H1 (cell line): ENCODE measurements around the gene SMAGP. TPM values are rescaled to one million over a fixed set of nuclear protein-coding genes. Genes with fewer than 3 reads are reported as not detected.
A peak's percentile ranks its signal among the peaks of the same experiment; 100 is the strongest.

Source experiments
- ASH2L ChIP-seq: fragments of 200-600, 300-600 bp; sonication (generic); IDR thresholded peaks from one replicate; pipeline ENCODE4 v1.7.1; 2017; ENCODE audit warnings: low read length
- BACH1 ChIP-seq: IDR thresholded peaks from 2 replicates; pipeline ENCODE4 v1.6.1; 2012; ENCODE audit warnings: low read length, improper control_type of control experiment
- CBX8 ChIP-seq: fragments of 300-800, 300-1000 bp; sonication (generic); IDR thresholded peaks from 2 replicates; pipeline ENCODE4 v1.7.1; 2016; ENCODE audit warnings: low read depth, low read length, borderline replicate concordance
- E2F6 ChIP-seq: IDR thresholded peaks from 2 replicates; pipeline ENCODE4 v1.6.1; 2012; ENCODE audit warnings: inconsistent platforms
- EP300 ChIP-seq, 2 experiments: IDR thresholded peaks; 1 replicate in 1 of 2; 2 replicates in 1 of 2; pipeline ENCODE4 v1.6.1; 2011 to 2012; ENCODE audit warnings: low read depth in 2 of 2, low read length in 2 of 2, mild to moderate bottlenecking in 2 of 2, borderline replicate concordance in 1 of 2, inconsistent platforms in 1 of 2, moderate library complexity in 1 of 2
- HDAC2 ChIP-seq, 2 experiments: fragments of 300-600 bp in 1 of 2; sonication (generic) in 1 of 2; IDR thresholded peaks; 2 replicates each; pipeline ENCODE4 v1.6.1; 2011 to 2012; ENCODE audit warnings: low read depth in 2 of 2, low read length in 2 of 2, mild to moderate bottlenecking in 2 of 2, moderate library complexity in 2 of 2, borderline replicate concordance in 1 of 2, inconsistent platforms in 1 of 2
- HDAC6 ChIP-seq: IDR thresholded peaks from one replicate; pipeline ENCODE4 v1.7.1; 2012; ENCODE audit warnings: low read depth, mild to moderate bottlenecking, inconsistent platforms, low read length, moderate library complexity
- KDM4A ChIP-seq: IDR thresholded peaks from one replicate; pipeline ENCODE4 v1.7.1; 2012; ENCODE audit warnings: low read depth, mild to moderate bottlenecking, moderate library complexity, low read length, inconsistent platforms; ENCODE audit not compliant: severe bottlenecking
- PHF8 ChIP-seq: fragments of 200-600 bp; sonication (generic); conservative IDR thresholded peaks from 2 replicates; pipeline ENCODE4 v1.7.1; 2012; ENCODE audit warnings: low read depth, mild to moderate bottlenecking, inconsistent platforms, low read length, moderate library complexity
- POLR2A ChIP-seq, 2 experiments: IDR thresholded peaks; 1 replicate in 1 of 2; 2 replicates in 1 of 2; pipeline ENCODE4 v1.6.1; 2011; ENCODE audit warnings: low read depth in 2 of 2, low read length in 2 of 2, mild to moderate bottlenecking in 2 of 2; ENCODE audit errors: control extremely low read depth in 1 of 2
- POLR2AphosphoS5 ChIP-seq: IDR thresholded peaks from 2 replicates; pipeline ENCODE4 v1.6.1; 2011; ENCODE audit warnings: low read depth, low read length
- RFX5 ChIP-seq: IDR thresholded peaks from 2 replicates; pipeline ENCODE4 v1.6.1; 2011; ENCODE audit warnings: low read depth, low read length, improper control_type of control experiment, borderline replicate concordance
- SP1 ChIP-seq: IDR thresholded peaks from 2 replicates; pipeline ENCODE4 v1.6.1; 2011; ENCODE audit warnings: low read depth, low read length
- SRF ChIP-seq: IDR thresholded peaks from 2 replicates; pipeline ENCODE4 v1.6.1; 2011; ENCODE audit warnings: mild to moderate bottlenecking, low read depth, low read length, moderate library complexity
- SUZ12 ChIP-seq: fragments of 200-600 bp; sonication (generic); IDR thresholded peaks from 2 replicates; pipeline ENCODE4 v1.6.1; 2012; ENCODE audit warnings: mild to moderate bottlenecking, inconsistent platforms, low read length, moderate library complexity, mixed read lengths
- TAF1 ChIP-seq: IDR thresholded peaks from 2 replicates; pipeline ENCODE4 v1.6.1; 2011; ENCODE audit warnings: mild to moderate bottlenecking, low read depth, low read length
- TAF7 ChIP-seq: optimal IDR thresholded peaks from 2 replicates; pipeline ENCODE3; 2011; ENCODE audit warnings: low read depth, mild to moderate bottlenecking, inconsistent platforms, low read length, moderate library complexity, borderline replicate concordance
- TBP ChIP-seq: IDR thresholded peaks from 2 replicates; pipeline ENCODE4 v1.6.1; 2011; ENCODE audit warnings: low read depth, low read length, improper control_type of control experiment
- TCF12 ChIP-seq: IDR thresholded peaks from 2 replicates; pipeline ENCODE4 v1.6.1; 2011; ENCODE audit warnings: low read depth, mild to moderate bottlenecking, low read length
- TEAD4 ChIP-seq: IDR thresholded peaks from 2 replicates; pipeline ENCODE4 v1.6.1; 2012; ENCODE audit warnings: low read depth, low read length, inconsistent platforms, mixed read lengths
- USF2 ChIP-seq: IDR thresholded peaks from 2 replicates; pipeline ENCODE4 v1.6.1; 2011; ENCODE audit warnings: low read length, improper control_type of control experiment
- YY1 ChIP-seq: IDR thresholded peaks from 2 replicates; pipeline ENCODE4 v1.6.1; 2011; ENCODE audit warnings: low read depth, mild to moderate bottlenecking, low read length
- polyA plus RNA-seq, 7 experiments: library from polyadenylated mRNA; depleted of rRNA in 3 of 7; stranded (reverse) in 5 of 7; unstranded in 2 of 7; fragments of >200 nt in 5 of 7; fragments of 200-250 nt in 2 of 7; gene quantifications; 1 replicate in 5 of 7; 2 replicates in 1 of 7; 4 replicates in 1 of 7; pipeline versions ENCODE4 v1.2.1 to v1.2.3, GENCODE V29; 2011 to 2013; ENCODE audit warnings: missing spikeins in 2 of 7, mixed read lengths in 2 of 7
- total RNA-seq: library from RNA; stranded (reverse); fragmentation: NEBNext Ultra II Directional; extraction: Animal tissue kit (Norgen Biotek cat#: 25700); gene quantifications from 2 replicates; pipeline ENCODE4 v1.2.1, GENCODE V29; 2021

Gene SMAGP
- total and polyA plus RNA-seq, 2 of the 8 experiments (the other 6 are each of a cell fraction or from before 2014, with no cell fraction given), result 9.4 to 12.7 TPM

- TF ChIP-seq TBP, result 0 out of 2 replicates have a peak, but pooled peaks have one; percentile 20
- 0 out of 2 replicates have a peak, but pooled peaks have one; percentile 29 for TF ChIP-seq SP1
- 0 out of 3 replicates have a peak, but pooled peaks of 1 of the 2 experiments have one; percentile 13 for TF ChIP-seq EP300 (IDR thresholded peaks at IDR 0.05; ENCODE audit: borderline replicate concordance in 1 of 2, low read depth in 2 of 2, low read length in 2 of 2)
- TF ChIP-seq HDAC6, result no peak
- TF ChIP-seq USF2, result no peak
- TF ChIP-seq SUZ12, result peak; percentile 38; the same call in 1 of the 2 replicates
- no peak for TF ChIP-seq ASH2L
- TF ChIP-seq HDAC2 (IDR thresholded peaks at IDR 0.05; ENCODE audit: borderline replicate concordance in 1 of 2, low read depth in 2 of 2, low read length in 2 of 2), result no peak; a peak in 1 of 4 replicates
- TF ChIP-seq TCF12, result no peak
- no peak for TF ChIP-seq RFX5
- TF ChIP-seq TAF1, result peak; percentile 51; the same call in 1 of the 2 replicates
- TF ChIP-seq TEAD4, result no peak
- no peak for TF ChIP-seq CBX8
- no peak for TF ChIP-seq POLR2AphosphoS5
- peak; percentile 66 for TF ChIP-seq TAF7
- 0 out of 2 replicates have a peak, but pooled peaks have one; percentile 25 for TF ChIP-seq PHF8
- TF ChIP-seq E2F6, result peak; percentile 69; the same call in 1 of the 2 replicates
- TF ChIP-seq YY1, result no peak
- TF ChIP-seq KDM4A, result peak; percentile 74
- TF ChIP-seq SRF, result no peak
- TF ChIP-seq POLR2A (IDR thresholded peaks at IDR 0.05; ENCODE audit: control extremely low read depth in 1 of 2, low read depth in 2 of 2, low read length in 2 of 2), result peak; percentile 43 to 63
- TF ChIP-seq BACH1, result no peak; the same call in 1 of the 2 replicates
Measured at GRCh38 chr12:51270067-51270950, at the start of gene SMAGP (continued).
